Activated CD4-positive, alpha-beta T cell treated with anti-CD3 and anti-CD28 coated beads for 36 hours (primary cell): Measurements from ENCODE around the gene NAAA. TPM values are rescaled to one million over a fixed set of nuclear protein-coding genes. Genes with fewer than 3 reads are reported as not detected.

ENCODE experiments used
- total RNA-seq, 2 experiments: library from RNA; stranded (reverse); gene quantifications; one replicate each; pipeline ENCODE4 v1.2.3, GENCODE V29; 2021

The NAAA gene
- total RNA-seq, 2 experiments from 2014 or later = 21.2 to 26.8 TPM

Other genes starting within 250 kb of the NAAA start
- 10 to 100 TPM; 55.2 to 56.7 TPM for gene USO1, start 216.4 kb downstream of the NAAA start, total RNA-seq
- under 1 TPM; 0.09 to 0.14 TPM for gene PPEF2, start 38.6 kb downstream of the NAAA start, total RNA-seq
- 10 to 100 TPM; 49.1 to 56.6 TPM for gene SDAD1, start 49.9 kb upstream of the NAAA start, total RNA-seq
- gene CXCL9, start 66.5 kb upstream of the NAAA start, total RNA-seq = under 1 TPM; 0.23 to 0.33 TPM
- gene CXCL10, start 82.5 kb upstream of the NAAA start, total RNA-seq = 1 to 10 TPM; 1.0 to 1.1 TPM
- under 1 TPM in 1 of 2 experiments, not detected in 1; 0.14 TPM for gene CXCL11, start 95.1 kb upstream of the NAAA start, total RNA-seq
- gene ART3, start 133.7 kb upstream of the NAAA start, total RNA-seq = not detected
- 10 to 100 TPM; 58.2 to 67.3 TPM for gene NUP54, start 207.4 kb upstream of the NAAA start, total RNA-seq